ENCODE results near the gene MTFR1L.
"Not testable (repeated sequence)": the region's sequence is repeated elsewhere in the genome, so short reads cannot be mapped to it uniquely, and the experiment has no call there.

The MTFR1L gene

DNA sequence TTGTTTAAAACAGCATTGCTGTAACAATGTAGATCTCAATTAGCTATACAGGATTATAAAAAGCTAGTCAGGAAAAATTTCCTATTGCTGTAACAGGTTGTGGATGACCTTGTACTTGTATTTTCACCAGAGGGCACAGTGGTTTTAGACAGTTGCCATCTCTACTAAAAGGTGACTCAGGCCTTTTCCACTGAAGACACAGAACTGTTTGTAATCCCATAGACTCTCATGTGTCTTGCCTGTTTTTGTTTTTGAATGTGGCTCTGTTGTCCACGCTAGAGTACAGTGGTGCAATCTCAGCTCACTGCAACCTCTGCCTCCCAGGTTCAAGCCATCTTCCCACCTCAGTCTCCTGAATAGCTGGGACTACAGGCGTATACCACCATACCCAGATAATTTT, 5.9 kb downstream of the MTFR1L start:
- peaks cover 18% of the 10 kb centered on the region for H3K4me1 Mint-ChIP-seq
- no peaks in the 10 kb centered on the region for H3K9me3 Mint-ChIP-seq
- ATAC-seq (no peak), DNase-seq (ENCODE audit: low spot score in 2 of 2) (no peak)
- H3K27ac Mint-ChIP-seq, result no peak overlapping the region
- H3K4me3 Mint-ChIP-seq, result no peak overlapping the region
- H3K36me3 Mint-ChIP-seq, result peaks cover 59% of the 10 kb centered on the region

DNA sequence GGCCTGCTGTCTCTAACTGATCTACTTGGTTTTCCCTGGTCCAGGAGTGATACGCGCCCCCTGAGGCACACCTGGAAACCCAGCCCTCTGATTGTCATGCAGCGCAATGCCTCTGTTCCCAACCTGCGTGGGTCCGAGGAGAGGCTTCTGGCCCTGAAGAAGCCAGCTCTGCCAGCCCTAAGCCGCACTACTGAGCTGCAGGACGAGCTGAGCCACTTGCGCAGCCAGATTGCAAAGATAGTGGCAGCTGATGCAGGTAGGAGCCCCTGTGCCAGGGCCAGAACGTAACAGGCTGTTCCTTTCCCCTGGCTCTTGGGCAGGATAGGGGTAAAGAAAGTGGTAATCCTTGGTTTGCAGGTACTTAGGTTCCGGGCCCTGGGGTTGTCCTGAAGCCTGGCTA, 6.8 kb downstream of the MTFR1L start:
- H3K36me3 Mint-ChIP-seq, result peaks cover 59% of the 10 kb centered on the region

DNA sequence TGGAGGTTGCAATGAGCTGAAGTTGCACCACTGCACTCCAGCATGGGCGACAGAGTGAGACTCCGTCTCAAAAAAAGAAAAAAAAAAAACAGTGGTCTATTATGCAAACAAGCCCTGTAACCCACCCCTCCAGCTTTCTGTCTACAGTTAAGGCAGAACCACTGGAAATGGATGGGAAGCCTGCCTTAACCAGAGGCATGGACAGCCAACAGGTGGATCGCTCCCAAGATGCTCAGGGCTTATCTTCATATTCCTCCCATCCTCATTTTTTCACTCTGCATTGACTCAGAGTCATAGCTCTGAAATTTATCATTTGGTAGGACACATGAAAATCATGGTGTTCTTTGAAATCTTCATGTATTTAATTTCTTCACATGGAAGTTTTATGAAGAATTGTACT, 8.7 kb downstream of the MTFR1L start:
- no peak for DNase-seq (ENCODE audit: low spot score in 2 of 2)
- Mint-ChIP-seq H3K36me3 (peaks cover 76% of the 10 kb centered on the region), H3K4me1 (no peaks in the 10 kb centered on the region), H3K4me3 (no peak overlapping the region), H3K9me3 (no peaks in the 10 kb centered on the region), H3K27ac (no peak overlapping the region)
- no peak for ATAC-seq

More for the DNA sequence above, 6.8 kb downstream of the MTFR1L start:
- DNase-seq (ENCODE audit: low spot score in 2 of 2) (no peak), ATAC-seq (no peak)
- no peak overlapping the region for H3K27ac Mint-ChIP-seq
- H3K4me1 Mint-ChIP-seq, result peaks cover 8% of the 10 kb centered on the region
- H3K4me3 Mint-ChIP-seq, result no peak overlapping the region
- no peaks in the 10 kb centered on the region for H3K9me3 Mint-ChIP-seq

DNA sequence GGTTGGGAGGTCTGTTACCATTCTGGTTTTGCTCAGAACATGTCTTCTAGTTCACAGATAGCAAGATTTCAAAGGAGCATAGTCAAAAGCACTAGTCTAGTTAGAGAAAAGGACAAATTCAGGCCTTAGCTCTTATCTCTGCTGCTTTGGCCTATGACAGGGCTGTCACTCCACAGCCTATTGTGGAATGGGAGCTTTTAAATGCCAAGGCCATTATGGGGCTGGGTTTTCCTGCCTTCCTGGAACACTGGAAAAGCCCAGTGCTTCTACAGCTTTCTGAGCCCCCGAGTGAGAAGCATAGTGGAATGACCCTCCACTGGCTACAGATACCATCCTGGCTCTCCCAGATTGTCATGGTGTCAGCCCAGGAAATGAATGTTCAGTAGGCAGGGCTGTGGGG, 9.3 kb downstream of the MTFR1L start:
- Mint-ChIP-seq H3K27ac (no peak overlapping the region), H3K4me1 (no peaks in the 10 kb centered on the region), H3K36me3 (peaks cover 81% of the 10 kb centered on the region), H3K4me3 (no peak overlapping the region), H3K9me3 (no peaks in the 10 kb centered on the region)
- ATAC-seq, result no peak
- DNase-seq (ENCODE audit: low spot score in 2 of 2), result no peak

DNA sequence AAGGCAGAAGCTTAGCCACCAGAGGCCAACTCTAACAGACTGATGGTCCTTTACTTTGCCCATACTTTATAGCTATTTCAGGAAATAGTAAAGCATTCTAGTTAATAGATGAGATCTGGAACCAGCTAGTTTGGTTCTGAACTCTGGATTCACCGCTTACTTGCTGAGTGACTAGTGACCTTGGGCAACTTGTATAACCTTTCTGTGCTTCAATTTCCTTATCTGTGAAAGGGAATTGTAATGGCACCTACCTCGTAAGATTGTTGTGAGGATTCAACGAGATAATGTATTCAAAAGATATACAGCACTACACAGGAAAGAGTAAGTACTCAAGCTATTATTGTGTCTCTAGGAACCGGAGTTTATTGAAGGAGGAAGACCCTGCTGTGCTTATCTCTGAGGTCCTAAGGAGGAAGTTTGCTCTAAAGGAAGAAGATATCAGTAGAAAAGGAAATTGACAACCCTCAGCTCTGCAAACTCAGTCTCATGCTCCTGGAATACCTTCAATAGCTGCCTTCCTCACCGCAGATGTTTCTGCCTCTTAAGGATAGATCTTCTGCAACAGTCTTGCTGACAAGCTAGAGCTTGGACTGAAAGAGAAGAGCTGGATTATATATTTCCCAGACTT, 11.9 kb downstream of the MTFR1L start:
- no peak overlapping the region for H3K27ac Mint-ChIP-seq
- H3K36me3 Mint-ChIP-seq, result peaks cover 83% of the 10 kb centered on the region
- no peaks in the 10 kb centered on the region for H3K9me3 Mint-ChIP-seq
- H3K4me3 Mint-ChIP-seq, result no peak overlapping the region
- no peak for DNase-seq (ENCODE audit: low spot score in 2 of 2)
- no peak for ATAC-seq
- no peaks in the 10 kb centered on the region for H3K4me1 Mint-ChIP-seq

DNA sequence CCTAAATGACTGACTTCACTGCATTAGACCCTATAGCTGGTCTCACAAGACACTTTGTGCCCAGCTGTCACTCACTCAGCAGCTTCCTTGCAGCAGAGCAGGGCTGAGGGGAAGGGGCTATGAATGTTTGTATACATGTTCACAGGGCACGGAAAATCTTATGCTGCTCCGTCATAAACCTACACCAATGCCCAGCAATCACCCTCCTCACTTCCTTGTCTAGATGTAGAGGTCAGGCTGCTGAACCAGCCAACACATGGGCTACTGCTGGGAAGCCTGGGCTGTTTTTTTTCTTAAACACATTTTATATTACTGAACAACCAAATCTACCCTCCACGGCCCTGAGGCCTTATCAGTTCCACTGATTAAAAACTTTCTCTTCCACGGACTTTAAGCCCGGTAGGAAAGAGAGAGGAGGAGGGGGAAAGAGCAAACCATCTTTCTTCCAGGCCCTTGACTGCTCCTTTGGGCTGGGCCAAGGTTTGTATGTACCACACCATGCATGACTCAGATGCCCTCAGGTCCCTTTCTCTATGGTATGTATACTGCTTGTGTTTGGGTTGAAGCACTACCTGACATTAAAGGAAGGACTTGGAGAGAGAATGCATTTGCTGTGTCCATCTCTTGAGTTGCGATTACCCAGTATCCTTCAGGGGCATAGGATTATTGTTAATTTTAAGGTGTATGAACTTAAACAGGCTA, 12.7 kb downstream of the MTFR1L start:
- Mint-ChIP-seq H3K36me3 (peaks cover 75% of the 10 kb centered on the region), H3K4me1 (no peaks in the 10 kb centered on the region), H3K27ac (no peak overlapping the region), H3K9me3 (no peaks in the 10 kb centered on the region), H3K4me3 (no peak overlapping the region)
- DNase-seq (ENCODE audit: low spot score in 2 of 2) (no peak), ATAC-seq (no peak)

DNA sequence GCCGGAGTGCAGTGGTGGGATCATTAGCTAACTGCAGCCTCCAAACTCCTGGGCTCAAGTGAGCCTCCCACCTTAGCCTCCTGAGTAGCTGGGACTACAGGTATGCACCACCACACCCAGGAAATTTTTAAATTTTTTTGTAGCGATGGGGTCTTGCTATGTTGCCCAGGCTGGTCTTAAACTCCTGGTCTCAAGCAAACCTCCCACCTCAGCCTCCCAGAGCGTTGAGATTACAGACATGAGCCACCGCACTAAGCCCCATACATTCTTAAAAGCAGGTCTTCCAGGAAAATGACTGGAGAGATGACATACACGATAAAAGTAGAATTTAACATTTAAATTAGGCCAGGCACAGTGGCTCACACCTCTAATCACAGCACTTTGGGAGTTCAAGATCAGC, 13.4 kb downstream of the MTFR1L start:
- DNase-seq (ENCODE audit: low spot score in 2 of 2), result no peak
- Mint-ChIP-seq H3K9me3 (no peaks in the 10 kb centered on the region), H3K4me1 (no peaks in the 10 kb centered on the region), H3K36me3 (peaks cover 68% of the 10 kb centered on the region), H3K4me3 (no peak overlapping the region), H3K27ac (no peak overlapping the region)
- no peak for ATAC-seq

DNA sequence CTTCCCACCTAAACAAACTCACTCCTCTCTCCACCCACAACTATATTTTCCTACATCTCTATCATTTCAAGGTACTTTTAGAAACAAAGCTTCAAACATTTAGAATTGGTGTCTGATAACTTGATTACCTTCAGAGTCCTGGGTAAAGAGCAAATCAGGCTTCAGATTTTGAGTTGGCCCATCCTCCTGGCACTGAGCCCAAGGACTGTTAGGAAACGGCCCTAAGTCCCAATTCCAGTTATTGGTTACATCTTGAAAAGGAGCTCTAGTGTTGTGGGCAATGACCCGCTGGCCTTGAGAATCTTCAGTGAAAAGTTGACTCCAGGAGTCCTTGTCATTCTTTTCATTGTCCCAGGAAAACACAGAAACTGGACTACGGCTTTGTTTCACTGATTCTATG, 15.1 kb downstream of the MTFR1L start:
- H3K4me3 Mint-ChIP-seq, result no peak overlapping the region
- DNase-seq (ENCODE audit: low spot score in 2 of 2) (no peak), ATAC-seq (no peak)
- H3K9me3 Mint-ChIP-seq, result peaks cover under 1% of the 10 kb centered on the region
- H3K4me1 Mint-ChIP-seq, result no peaks in the 10 kb centered on the region
- peaks cover 51% of the 10 kb centered on the region for H3K36me3 Mint-ChIP-seq
- H3K27ac Mint-ChIP-seq, result no peak overlapping the region

DNA sequence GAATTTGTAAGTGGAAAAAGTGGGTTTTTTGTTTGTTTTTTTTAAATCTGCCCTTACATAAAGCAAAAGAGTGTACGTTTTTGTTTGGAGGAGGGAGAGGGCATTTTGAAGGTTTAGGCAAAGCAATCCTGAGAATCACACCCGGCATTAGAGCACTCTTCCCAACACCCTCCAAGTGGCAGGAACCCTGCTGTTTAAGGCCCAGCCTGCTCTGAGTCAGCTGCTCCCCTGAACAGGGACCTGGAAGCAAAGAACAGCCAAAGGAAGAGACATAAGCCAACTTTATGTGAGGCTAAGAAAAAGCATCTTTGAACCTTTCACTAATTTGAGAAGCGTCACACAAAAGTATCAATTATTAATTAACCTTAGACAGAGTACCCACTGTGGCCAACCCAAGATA, 16.9 kb downstream of the MTFR1L start:
- H3K27ac Mint-ChIP-seq, result no peak overlapping the region
- H3K36me3 Mint-ChIP-seq, result peaks cover 33% of the 10 kb centered on the region
- DNase-seq (ENCODE audit: low spot score in 2 of 2), result no peak
- peaks cover 4% of the 10 kb centered on the region for H3K9me3 Mint-ChIP-seq
- no peak overlapping the region for H3K4me3 Mint-ChIP-seq
- ATAC-seq, result no peak
- no peaks in the 10 kb centered on the region for H3K4me1 Mint-ChIP-seq

DNA sequence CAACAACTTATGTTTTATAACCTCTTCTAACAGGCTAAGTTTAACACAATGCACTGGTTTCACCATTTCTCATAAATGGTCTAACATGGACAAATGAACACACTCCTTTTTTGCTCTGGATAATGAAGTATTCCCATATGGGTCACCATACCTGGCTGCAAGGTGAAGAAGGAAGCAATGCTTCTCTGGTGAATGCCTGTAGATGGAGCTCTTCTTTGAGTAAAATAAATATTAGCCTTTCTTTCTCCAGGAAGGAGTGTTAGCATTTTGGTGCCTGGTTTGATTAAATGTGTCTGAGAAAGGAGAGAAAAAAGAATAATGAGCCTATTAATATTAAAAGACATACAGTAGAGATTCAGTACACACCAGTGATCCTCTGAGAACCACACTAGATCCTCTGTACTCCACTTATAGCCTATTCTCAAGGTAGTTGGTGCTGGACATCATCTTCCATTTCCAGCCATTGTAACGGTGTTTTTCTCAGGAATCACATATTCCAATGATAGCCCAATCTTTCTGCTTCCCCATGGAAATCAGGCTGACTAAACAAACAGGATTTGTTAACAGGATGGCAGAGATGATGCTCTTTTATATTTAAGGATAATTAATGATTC, 17.6 kb downstream of the MTFR1L start:
- H3K27ac Mint-ChIP-seq, result no peak overlapping the region
- no peak overlapping the region for H3K4me3 Mint-ChIP-seq
- H3K9me3 Mint-ChIP-seq, result peaks cover 4% of the 10 kb centered on the region
- DNase-seq (ENCODE audit: low spot score in 2 of 2) (no peak), ATAC-seq (no peak)
- peaks cover 26% of the 10 kb centered on the region for H3K36me3 Mint-ChIP-seq
- no peaks in the 10 kb centered on the region for H3K4me1 Mint-ChIP-seq

DNA sequence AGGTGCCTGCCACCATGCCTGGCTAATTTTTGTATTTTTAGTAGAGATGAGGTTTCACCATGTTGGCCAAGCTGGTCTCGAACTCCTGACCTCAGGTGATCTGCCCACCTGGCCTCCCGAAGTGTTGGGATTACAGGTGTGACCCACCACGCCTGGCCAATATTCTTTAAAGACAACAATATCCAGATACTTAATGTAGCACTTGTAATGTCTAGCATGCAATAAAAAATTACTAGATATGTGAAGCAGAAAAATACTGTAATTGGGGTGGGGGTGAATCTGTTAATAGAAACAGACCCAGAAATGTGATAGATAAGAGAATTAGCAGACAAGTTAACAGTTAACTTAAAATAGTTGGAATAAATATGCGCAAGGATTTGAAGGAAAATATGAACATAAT, 20.1 kb downstream of the MTFR1L start:
- not testable (repeated sequence) for H3K36me3 Mint-ChIP-seq

DNA sequence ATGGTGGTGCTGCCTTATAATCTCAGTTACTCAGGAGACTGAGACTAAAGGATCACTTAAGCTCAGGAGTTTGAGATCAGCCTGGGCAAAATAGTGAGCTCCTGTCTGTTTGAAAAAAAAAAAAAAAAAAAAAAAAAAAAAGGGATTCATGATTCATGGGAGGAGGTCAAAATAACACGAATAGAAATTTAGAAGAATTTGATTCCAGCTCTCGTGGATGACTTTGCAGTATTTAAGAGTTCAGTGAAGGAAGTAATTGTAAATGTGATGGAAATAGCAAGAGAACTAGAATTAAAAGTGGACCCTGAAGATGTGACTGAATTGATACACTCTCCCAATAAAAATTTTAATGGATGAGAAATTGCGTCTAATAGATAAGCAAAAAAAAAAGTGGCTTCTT, 23.7 kb downstream of the MTFR1L start:
- Mint-ChIP-seq H3K27ac (no peak overlapping the region), H3K4me1 (no peaks in the 10 kb centered on the region), H3K9me3 (peaks cover 4% of the 10 kb centered on the region), H3K4me3 (no peak overlapping the region), H3K36me3 (no peaks in the 10 kb centered on the region)
- no peak for DNase-seq (ENCODE audit: low spot score in 2 of 2)
- no peak for ATAC-seq

More for the DNA sequence above, 20.1 kb downstream of the MTFR1L start:
- H3K27ac Mint-ChIP-seq; H3K4me1 Mint-ChIP-seq; DNase-seq (ENCODE audit: low spot score in 2 of 2); H3K4me3 Mint-ChIP-seq; H3K9me3 Mint-ChIP-seq; ATAC-seq: not testable (repeated sequence)

DNA sequence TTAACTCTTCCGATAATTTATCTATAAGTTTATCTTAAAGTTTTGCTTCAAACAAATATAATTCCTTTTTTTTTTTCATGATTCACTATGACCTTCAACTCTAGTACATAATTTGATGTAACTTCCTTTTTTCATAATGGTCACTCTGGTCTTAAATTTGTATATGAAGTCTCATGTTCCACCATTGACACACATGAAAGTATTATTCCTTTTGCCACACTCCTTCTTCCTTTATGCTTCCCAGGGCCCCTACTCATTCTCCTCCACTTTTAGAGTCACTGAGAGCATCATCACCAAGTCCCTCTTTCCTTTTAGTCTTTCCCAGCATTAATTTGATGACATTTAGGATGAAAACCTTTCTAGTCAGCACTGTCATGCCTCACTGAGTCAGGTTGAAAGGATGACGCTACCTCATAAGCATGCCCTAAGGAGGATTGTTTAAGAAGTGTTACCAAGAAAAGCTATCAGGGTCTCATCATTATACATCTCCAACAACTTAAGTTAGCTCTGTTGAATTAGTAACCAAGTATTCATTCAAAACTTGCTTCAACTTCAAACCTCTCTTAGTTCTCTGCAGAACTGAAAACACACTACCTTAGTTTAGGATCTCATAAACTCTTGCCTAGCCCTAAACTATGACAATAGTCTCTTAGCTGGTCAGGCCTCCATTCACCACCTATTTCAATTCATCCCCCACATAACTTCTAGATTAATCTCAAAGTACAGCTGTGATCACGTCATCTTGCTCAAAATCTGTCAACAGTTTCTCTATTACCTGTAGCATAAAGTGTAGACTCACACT, 25.0 kb downstream of the MTFR1L start:
- H3K27ac Mint-ChIP-seq, result no peak overlapping the region
- ATAC-seq, result no peak

DNA sequence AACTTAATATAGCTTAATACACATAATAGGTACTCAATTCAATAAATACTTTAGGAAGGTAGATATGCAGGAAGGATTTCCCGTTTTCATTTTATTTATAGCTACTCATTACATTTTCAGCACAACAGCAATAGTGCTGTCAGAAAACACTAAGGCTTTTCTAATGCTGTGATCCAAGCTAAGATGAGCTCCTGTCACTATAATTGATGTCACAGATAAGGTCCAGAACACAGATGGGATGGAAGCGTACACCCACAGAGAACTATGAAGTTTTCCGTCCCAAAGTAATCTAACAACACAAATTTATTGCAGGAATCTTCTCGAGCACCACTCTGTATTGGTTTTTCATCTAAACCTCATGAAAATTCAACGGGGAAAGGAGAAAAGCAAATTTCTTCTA, 25.9 kb downstream of the MTFR1L start:
- H3K27ac Mint-ChIP-seq, result no peak overlapping the region
- H3K9me3 Mint-ChIP-seq, result no peaks in the 10 kb centered on the region
- ATAC-seq (no peak), DNase-seq (ENCODE audit: low spot score in 2 of 2) (no peak)
- no peaks in the 10 kb centered on the region for H3K36me3 Mint-ChIP-seq
- H3K4me3 Mint-ChIP-seq, result no peak overlapping the region
- no peaks in the 10 kb centered on the region for H3K4me1 Mint-ChIP-seq

More for the DNA sequence above, 25.0 kb downstream of the MTFR1L start:
- no peaks in the 10 kb centered on the region for H3K36me3 Mint-ChIP-seq
- no peak overlapping the region for H3K4me3 Mint-ChIP-seq
- no peak for DNase-seq (ENCODE audit: low spot score in 2 of 2)
- H3K9me3 Mint-ChIP-seq, result peaks cover 4% of the 10 kb centered on the region
- no peaks in the 10 kb centered on the region for H3K4me1 Mint-ChIP-seq

DNA sequence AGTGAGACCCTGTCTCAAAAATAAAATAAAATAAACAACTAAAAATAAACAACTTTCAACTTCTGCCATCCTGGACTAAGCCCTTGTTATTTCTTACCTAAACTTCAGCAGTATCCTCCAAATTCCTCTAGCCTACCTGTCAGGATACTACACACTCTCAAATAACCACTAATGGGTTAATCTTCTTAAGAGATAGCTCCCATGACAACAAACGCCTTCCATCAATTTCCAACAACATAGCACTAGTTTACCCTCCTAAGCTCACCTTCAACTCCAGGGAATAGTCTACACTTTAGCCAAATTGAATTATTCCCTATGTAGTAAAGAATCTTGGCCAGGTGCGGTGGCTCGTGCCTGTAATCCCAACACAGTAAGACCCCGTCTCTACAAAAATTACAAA, 28.2 kb downstream of the MTFR1L start:
- no peaks in the 10 kb centered on the region for H3K9me3 Mint-ChIP-seq
- H3K36me3 Mint-ChIP-seq, result no peaks in the 10 kb centered on the region
- no peak overlapping the region for H3K27ac Mint-ChIP-seq
- H3K4me3 Mint-ChIP-seq, result no peak overlapping the region
- H3K4me1 Mint-ChIP-seq, result no peaks in the 10 kb centered on the region
- DNase-seq (ENCODE audit: low spot score in 2 of 2) (no peak), ATAC-seq (no peak)
